Effector memory CD8-positive, alpha-beta T cell (primary cell): Measurements from ENCODE around the gene BCL11B.
"Not testable (repeated sequence)": the region's sequence is repeated elsewhere in the genome, so short reads cannot be mapped to it uniquely, and the experiment has no call there.

Experiments used
- ATAC-seq: fragments of 150-1000 bp; cut with Tn5 transposase; replicated peaks from 2 replicates; pipeline ENCODE4 v1.10.0; 2021; ENCODE audit warnings: mild to moderate bottlenecking, moderate library complexity
- DNase-seq, 3 experiments: peaks; one replicate each; pipeline ENCODE4 v3.0.0; 2021
- H3K27ac Mint-ChIP-seq, 2 donors: one replicate each; pipeline ENCODE4 v1.8.0; 2022; ENCODE audit warnings: mild to moderate bottlenecking in 2 of 2, mixed read lengths in 2 of 2, moderate library complexity in 2 of 2
- H3K27me3 Mint-ChIP-seq, 2 donors: one replicate each; pipeline ENCODE4 v1.8.0; 2022; ENCODE audit warnings: mixed read lengths in 2 of 2
- H3K36me3 Mint-ChIP-seq: one replicate; pipeline ENCODE4 v1.8.0; 2022; ENCODE audit warnings: mild to moderate bottlenecking, moderate library complexity, mixed read lengths; ENCODE audit not compliant: insufficient read depth
- H3K4me1 Mint-ChIP-seq, 2 donors: one replicate each; pipeline ENCODE4 v1.8.0; 2022; ENCODE audit warnings: low read depth in 2 of 2, mixed read lengths in 2 of 2
- H3K4me3 Mint-ChIP-seq, 2 donors: one replicate each; pipeline ENCODE4 v1.8.0; 2022; ENCODE audit warnings: mild to moderate bottlenecking in 2 of 2, mixed read lengths in 2 of 2, moderate library complexity in 2 of 2
- H3K9me3 Mint-ChIP-seq, 2 donors: one replicate each; pipeline ENCODE4 v1.8.0; 2022; ENCODE audit warnings: mixed read lengths in 2 of 2

The BCL11B gene

GRCh38 chr14:99231850-99232713 lies 39.9 kb downstream of the BCL11B start:
- Mint-ChIP-seq H3K4me1 (peaks cover 83 to 87% of the 10 kb centered on the region in 2 donors), H3K4me3 (peak overlapping the region; percentile 94 to 99), H3K27ac (peak overlapping the region; percentile 99), H3K36me3 (peaks cover 96% of the 10 kb centered on the region), H3K9me3 (no peaks in the 10 kb centered on the region), H3K27me3 (no peaks in the 10 kb centered on the region)
- no peak for DNase-seq
- peak; percentile 1 for ATAC-seq

- peak overlapping the region; percentile 94 to 99 for H3K4me3 Mint-ChIP-seq
- peak overlapping the region; percentile 99 for H3K27ac Mint-ChIP-seq
- no peak for ATAC-seq
These were observed 40.7 kb downstream of the BCL11B start for GRCh38 chr14:99231161-99231849.

GRCh38 chr14:99230208-99231151 lies 41.5 kb downstream of the BCL11B start:
- Mint-ChIP-seq H3K27me3 (no peaks in the 10 kb centered on the region), H3K27ac (peak overlapping the region; percentile 99), H3K4me1 (peaks cover 86 to 88% of the 10 kb centered on the region in 2 donors), H3K36me3 (peaks cover 97% of the 10 kb centered on the region), H3K4me3 (peak overlapping the region; percentile 81 to 99), H3K9me3 (no peaks in the 10 kb centered on the region)
- DNase-seq (peak; percentile 83 to 87 (median 84)), ATAC-seq (peak; percentile 75)

More at GRCh38 chr14:99231161-99231849, 40.7 kb downstream of the BCL11B start:
- Mint-ChIP-seq H3K4me1 (peaks cover 84 to 87% of the 10 kb centered on the region in 2 donors), H3K9me3 (no peaks in the 10 kb centered on the region), H3K27me3 (no peaks in the 10 kb centered on the region), H3K36me3 (peaks cover 96% of the 10 kb centered on the region)
- DNase-seq: no peak

GRCh38 chr14:99229654-99230207 lies 42.3 kb downstream of the BCL11B start:
- Mint-ChIP-seq H3K9me3 (no peaks in the 10 kb centered on the region), H3K27me3 (no peaks in the 10 kb centered on the region), H3K27ac (peak overlapping the region; percentile 99), H3K36me3 (peaks cover 97% of the 10 kb centered on the region), H3K4me3 (peak overlapping the region; percentile 81 to 99), H3K4me1 (peaks cover 87 to 89% of the 10 kb centered on the region in 2 donors)
- ATAC-seq (peak; percentile 51), DNase-seq (peak in 1 of 3 experiments; percentile 46)

GRCh38 chr14:99228760-99229159 lies 43.2 kb downstream of the BCL11B start:
- Mint-ChIP-seq H3K36me3 (peaks cover 97% of the 10 kb centered on the region), H3K4me3 (peak overlapping the region; percentile 81 to 99), H3K27ac (peak overlapping the region; percentile 99), H3K4me1 (peaks cover 88 to 90% of the 10 kb centered on the region in 2 donors)
- not testable (repeated sequence) for H3K27me3 Mint-ChIP-seq, DNase-seq, ATAC-seq, H3K9me3 Mint-ChIP-seq

- H3K4me3 Mint-ChIP-seq: peak overlapping the region; percentile 81 to 99
These were observed 45.3 kb downstream of the BCL11B start for GRCh38 chr14:99226687-99227086.

GRCh38 chr14:99225436-99226203 lies 46.4 kb downstream of the BCL11B start:
- no peak for ATAC-seq
- H3K36me3 Mint-ChIP-seq: peaks cover 94% of the 10 kb centered on the region
- DNase-seq: no peak
- no peaks in the 10 kb centered on the region for H3K9me3 Mint-ChIP-seq
- peak overlapping the region; percentile 81 to 99 for H3K4me3 Mint-ChIP-seq
- H3K4me1 Mint-ChIP-seq: peaks cover 86 to 95% of the 10 kb centered on the region in 2 donors
- H3K27ac Mint-ChIP-seq: peak overlapping the region; percentile 99
- H3K27me3 Mint-ChIP-seq: no peaks in the 10 kb centered on the region

More at GRCh38 chr14:99226687-99227086, 45.3 kb downstream of the BCL11B start:
- DNase-seq: no peak
- Mint-ChIP-seq H3K27ac (peak overlapping the region; percentile 99), H3K9me3 (no peaks in the 10 kb centered on the region), H3K27me3 (no peaks in the 10 kb centered on the region), H3K4me1 (peaks cover 86 to 91% of the 10 kb centered on the region in 2 donors), H3K36me3 (peaks cover 94% of the 10 kb centered on the region)
- no peak for ATAC-seq

GRCh38 chr14:99224948-99225347 lies 47.0 kb downstream of the BCL11B start:
- peaks cover 87 to 95% of the 10 kb centered on the region in 2 donors for H3K4me1 Mint-ChIP-seq
- H3K27ac Mint-ChIP-seq: peak overlapping the region; percentile 99
- H3K9me3 Mint-ChIP-seq: no peaks in the 10 kb centered on the region
- H3K27me3 Mint-ChIP-seq: no peaks in the 10 kb centered on the region
- ATAC-seq: no peak
- peaks cover 87% of the 10 kb centered on the region for H3K36me3 Mint-ChIP-seq
- no peak for DNase-seq
- peak overlapping the region; percentile 81 to 99 for H3K4me3 Mint-ChIP-seq

- DNase-seq (no peak), ATAC-seq (peak; percentile 42)
- Mint-ChIP-seq H3K27me3 (no peaks in the 10 kb centered on the region), H3K27ac (peak overlapping the region; percentile 99), H3K9me3 (no peaks in the 10 kb centered on the region), H3K36me3 (peaks cover 82% of the 10 kb centered on the region), H3K4me1 (peaks cover 83 to 92% of the 10 kb centered on the region in 2 donors), H3K4me3 (peak overlapping the region; percentile 53 to 81)
These were observed 47.7 kb downstream of the BCL11B start for GRCh38 chr14:99224116-99224910.

- no peak for ATAC-seq
- Mint-ChIP-seq H3K4me3 (peak overlapping the region; percentile 53 to 81), H3K4me1 (peaks cover 78 to 89% of the 10 kb centered on the region in 2 donors), H3K27me3 (no peaks in the 10 kb centered on the region), H3K36me3 (peaks cover 80% of the 10 kb centered on the region), H3K27ac (peak overlapping the region; percentile 82 to 99), H3K9me3 (no peaks in the 10 kb centered on the region)
- DNase-seq: no peak
These were observed 50.6 kb downstream of the BCL11B start for GRCh38 chr14:99221445-99221844.

GRCh38 chr14:99217066-99217955 lies 54.7 kb downstream of the BCL11B start:
- DNase-seq: no peak
- no peak for ATAC-seq
- Mint-ChIP-seq H3K27me3 (no peaks in the 10 kb centered on the region), H3K27ac (peak overlapping the region; percentile 94 to 99), H3K4me1 (peaks cover 79 to 84% of the 10 kb centered on the region in 2 donors), H3K9me3 (no peaks in the 10 kb centered on the region), H3K36me3 (peaks cover 62% of the 10 kb centered on the region), H3K4me3 (peak overlapping the region; percentile 79 to 82)
